Osteoblast (primary cell): Measurements from ENCODE around the gene CCT7. TPM values are rescaled to one million over a fixed set of nuclear protein-coding genes. Genes with fewer than 3 reads are reported as not detected.

Experiments used
- DNase-seq: peaks from one replicate; pipeline ENCODE4 v3.0.0; 2011; ENCODE audit warnings: low spot score, mixed read lengths; ENCODE audit not compliant: insufficient read length; ENCODE audit errors: missing footprints
- H2AFZ ChIP-seq: 2 replicates; pipeline ENCODE4 v1.6.0; 2011; ENCODE audit warnings: mild to moderate bottlenecking, low read length
- H3K27ac ChIP-seq: 2 replicates; pipeline ENCODE4 v1.5.1; 2011; ENCODE audit warnings: mild to moderate bottlenecking, low read depth, low read length, moderate library complexity
- H3K27me3 ChIP-seq: 2 replicates; pipeline ENCODE4 v1.6.0; 2012; ENCODE audit warnings: mild to moderate bottlenecking, control low read depth, inconsistent platforms, low read length, moderate library complexity; ENCODE audit not compliant: insufficient read depth
- H3K36me3 ChIP-seq: 2 replicates; pipeline ENCODE4 v1.5.1; 2011; ENCODE audit warnings: mild to moderate bottlenecking, low read length, control low read depth, moderate library complexity; ENCODE audit not compliant: insufficient read depth
- H3K4me1 ChIP-seq: 2 replicates; pipeline ENCODE4 v1.5.1; 2011; ENCODE audit warnings: mild to moderate bottlenecking, low read length, control low read depth, moderate library complexity; ENCODE audit not compliant: insufficient read depth
- H3K4me2 ChIP-seq: 2 replicates; pipeline ENCODE4 v1.6.0; 2011; ENCODE audit warnings: mild to moderate bottlenecking, low read length; ENCODE audit not compliant: insufficient read depth
- H3K4me3 ChIP-seq: fragments of 200-600 bp; sonication (generic); 3 replicates; pipeline ENCODE4 v1.5.1; 2012; ENCODE audit warnings: mild to moderate bottlenecking, low read length, inconsistent platforms; ENCODE audit not compliant: insufficient read depth
- H3K79me2 ChIP-seq: 2 replicates; pipeline ENCODE4 v1.6.0; 2012; ENCODE audit warnings: mild to moderate bottlenecking, low read length, control low read depth, inconsistent platforms; ENCODE audit not compliant: insufficient read depth
- H3K9me3 ChIP-seq: 2 replicates; pipeline ENCODE4 v1.5.1; 2011; ENCODE audit warnings: low read depth, low read length, control low read depth
- H4K20me1 ChIP-seq: 2 replicates; pipeline ENCODE4 v1.6.0; 2012; ENCODE audit warnings: mild to moderate bottlenecking, low read length, control low read depth; ENCODE audit not compliant: insufficient read depth
- CTCF ChIP-seq: IDR thresholded peaks from 2 replicates; pipeline ENCODE4 v1.5.1; 2011; ENCODE audit warnings: mild to moderate bottlenecking, low read depth, low read length, moderate library complexity; ENCODE audit errors: extremely low read depth
- total RNA-seq: library from RNA; depleted of rRNA; stranded (reverse); fragments of >200 nt; gene quantifications from 2 replicates; pipeline ENCODE4 v1.2.3, GENCODE V29; 2012

Gene CCT7
- total RNA-seq, 1 donor: 200 TPM

- Histone ChIP-seq H4K20me1 (no peaks in the 10 kb centered on the region), H2AFZ (no peak overlapping the region), H3K4me2 (peak overlapping the region; percentile 52), H3K9me3 (no peaks in the 10 kb centered on the region), H3K79me2 (no peaks in the 10 kb centered on the region), H3K36me3 (no peaks in the 10 kb centered on the region), H3K4me3 (no peak overlapping the region), H3K27me3 (peaks cover 62% of the 10 kb centered on the region), H3K27ac (no peak overlapping the region), H3K4me1 (no peaks in the 10 kb centered on the region)
- DNase-seq: peak; percentile 96
- no peak for TF ChIP-seq CTCF
These were observed 57.0 kb downstream of the CCT7 start for GRCh38 chr2:73291093-73291460.

- Histone ChIP-seq H3K4me3 (no peak overlapping the region), H3K4me2 (peak overlapping the region; percentile 52), H3K36me3 (no peaks in the 10 kb centered on the region), H3K27ac (no peak overlapping the region), H3K4me1 (no peaks in the 10 kb centered on the region), H4K20me1 (no peaks in the 10 kb centered on the region), H3K27me3 (peaks cover 60% of the 10 kb centered on the region), H3K9me3 (no peaks in the 10 kb centered on the region), H2AFZ (no peak overlapping the region), H3K79me2 (no peaks in the 10 kb centered on the region)
- TF ChIP-seq CTCF: no peak
- DNase-seq: peak; percentile 87
These were observed 57.6 kb downstream of the CCT7 start for GRCh38 chr2:73291461-73292315.

GRCh38 chr2:73292316-73292905, 58.3 kb downstream of the CCT7 start:
- Histone ChIP-seq H3K36me3 (no peaks in the 10 kb centered on the region), H3K4me2 (no peak overlapping the region), H3K9me3 (no peaks in the 10 kb centered on the region), H4K20me1 (no peaks in the 10 kb centered on the region), H3K4me3 (no peak overlapping the region), H3K27ac (no peak overlapping the region), H3K4me1 (no peaks in the 10 kb centered on the region), H2AFZ (no peak overlapping the region), H3K27me3 (peaks cover 63% of the 10 kb centered on the region), H3K79me2 (no peaks in the 10 kb centered on the region)
- no peak for TF ChIP-seq CTCF
- DNase-seq: peak; percentile 83

GRCh38 chr2:73292906-73293533, 58.9 kb downstream of the CCT7 start:
- H4K20me1 ChIP-seq: no peaks in the 10 kb centered on the region
- DNase-seq: peak; percentile 83
- H3K27me3 ChIP-seq: peaks cover 63% of the 10 kb centered on the region
- H3K4me3 ChIP-seq: peak overlapping the region; percentile 67
- no peaks in the 10 kb centered on the region for H3K9me3 ChIP-seq
- peak overlapping the region; percentile 75 for H3K4me2 ChIP-seq
- H3K36me3 ChIP-seq: no peaks in the 10 kb centered on the region
- H3K79me2 ChIP-seq: no peaks in the 10 kb centered on the region
- H3K27ac ChIP-seq: no peak overlapping the region
- H3K4me1 ChIP-seq: no peaks in the 10 kb centered on the region
- TF ChIP-seq CTCF: no peak
- no peak overlapping the region for H2AFZ ChIP-seq
